ENCODE measurements around the gene SLC17A9. TPM values are rescaled to one million over a fixed set of nuclear protein-coding genes. Genes with fewer than 3 reads are reported as not detected.

Gene SLC17A9
- total and polyA plus RNA-seq, 4 donors = 2.4 to 17.3 (median 9.6) TPM

DNA sequence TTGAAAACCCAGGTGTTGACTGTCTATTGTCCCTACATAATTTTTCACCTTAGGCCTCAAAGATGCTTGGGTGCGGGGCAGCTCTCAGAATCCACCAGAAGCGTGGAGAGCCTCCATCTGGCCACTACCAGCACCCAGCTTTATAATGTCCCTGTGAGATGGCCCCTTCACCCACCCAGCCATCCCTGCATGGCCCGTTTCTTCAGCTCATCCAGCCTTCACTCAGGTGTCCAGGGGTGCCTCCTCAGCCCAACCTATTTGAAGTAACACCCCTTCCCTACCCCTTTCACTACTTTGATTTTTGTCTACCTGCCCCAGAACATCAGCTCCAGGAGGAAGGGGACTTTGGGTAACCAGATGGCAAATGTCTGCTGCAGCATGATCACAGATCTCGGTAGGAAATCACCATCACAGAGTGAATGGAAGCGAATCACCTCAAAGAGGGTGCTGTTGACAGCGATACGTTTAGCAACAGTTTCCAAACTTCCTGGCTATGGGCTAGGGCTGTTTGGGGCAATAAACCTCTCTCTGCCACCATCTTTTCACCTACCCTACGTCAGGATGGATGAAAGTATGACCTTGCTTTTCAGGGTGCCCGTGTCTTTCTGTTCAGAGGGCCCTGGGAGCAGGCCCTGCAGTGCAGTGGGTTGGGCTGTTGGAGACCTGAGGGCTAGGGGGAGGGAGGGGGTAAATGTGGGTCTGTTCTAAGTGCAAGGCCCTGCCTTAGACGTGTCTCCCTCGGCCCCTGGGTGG lies 1.2 kb upstream of the SLC17A9 start:
- peaks cover 0 to 2% (median 0%) of the 10 kb centered on the region in 4 donors for H3K9me3 ChIP-seq (ENCODE audit: control insufficient read depth in 4 of 4, insufficient read depth in 3 of 4, low read length in 3 of 4)
- H3K4me3 ChIP-seq = no peak overlapping the region
- WGBS, 2 donors = 70 to 88% methylated on average over 11 of the region's 11 CpGs
- H3K36me3 ChIP-seq (ENCODE audit: control insufficient read depth in 4 of 4, insufficient read depth in 4 of 4, low read length in 4 of 4) = peaks cover 5 to 31% (median 20%) of the 10 kb centered on the region in 4 donors
- DNase-seq (no peak), ATAC-seq (ENCODE audit: insufficient read depth, low FRiP score) (no peak)
- H3K27me3 ChIP-seq (ENCODE audit: control insufficient read depth in 3 of 3, insufficient read depth in 3 of 3, low read length in 2 of 3) = no peaks in the 10 kb centered on the region
- TF ChIP-seq, protein P1, sequence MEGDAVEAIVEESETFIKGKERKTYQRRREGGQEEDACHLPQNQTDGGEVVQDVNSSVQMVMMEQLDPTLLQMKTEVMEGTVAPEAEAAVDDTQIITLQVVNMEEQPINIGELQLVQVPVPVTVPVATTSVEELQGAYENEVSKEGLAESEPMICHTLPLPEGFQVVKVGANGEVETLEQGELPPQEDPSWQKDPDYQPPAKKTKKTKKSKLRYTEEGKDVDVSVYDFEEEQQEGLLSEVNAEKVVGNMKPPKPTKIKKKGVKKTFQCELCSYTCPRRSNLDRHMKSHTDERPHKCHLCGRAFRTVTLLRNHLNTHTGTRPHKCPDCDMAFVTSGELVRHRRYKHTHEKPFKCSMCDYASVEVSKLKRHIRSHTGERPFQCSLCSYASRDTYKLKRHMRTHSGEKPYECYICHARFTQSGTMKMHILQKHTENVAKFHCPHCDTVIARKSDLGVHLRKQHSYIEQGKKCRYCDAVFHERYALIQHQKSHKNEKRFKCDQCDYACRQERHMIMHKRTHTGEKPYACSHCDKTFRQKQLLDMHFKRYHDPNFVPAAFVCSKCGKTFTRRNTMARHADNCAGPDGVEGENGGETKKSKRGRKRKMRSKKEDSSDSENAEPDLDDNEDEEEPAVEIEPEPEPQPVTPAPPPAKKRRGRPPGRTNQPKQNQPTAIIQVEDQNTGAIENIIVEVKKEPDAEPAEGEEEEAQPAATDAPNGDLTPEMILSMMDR (IDR thresholded peaks at IDR 0.05; ENCODE audit: control extremely low read depth, extremely low read depth) = no peak
- H3K27ac ChIP-seq (ENCODE audit: low read depth in 1 of 2, low read length in 1 of 2) = no peak overlapping the region
- H3K4me1 ChIP-seq (ENCODE audit: control insufficient read depth in 5 of 5, insufficient read depth in 5 of 5, low read length in 5 of 5) = peaks cover 0 to 23% (median 20%) of the 10 kb centered on the region in 5 donors
- H3K9ac ChIP-seq (ENCODE audit: insufficient read depth in 1 of 2, low read length in 2 of 2) = no peak overlapping the region

DNA sequence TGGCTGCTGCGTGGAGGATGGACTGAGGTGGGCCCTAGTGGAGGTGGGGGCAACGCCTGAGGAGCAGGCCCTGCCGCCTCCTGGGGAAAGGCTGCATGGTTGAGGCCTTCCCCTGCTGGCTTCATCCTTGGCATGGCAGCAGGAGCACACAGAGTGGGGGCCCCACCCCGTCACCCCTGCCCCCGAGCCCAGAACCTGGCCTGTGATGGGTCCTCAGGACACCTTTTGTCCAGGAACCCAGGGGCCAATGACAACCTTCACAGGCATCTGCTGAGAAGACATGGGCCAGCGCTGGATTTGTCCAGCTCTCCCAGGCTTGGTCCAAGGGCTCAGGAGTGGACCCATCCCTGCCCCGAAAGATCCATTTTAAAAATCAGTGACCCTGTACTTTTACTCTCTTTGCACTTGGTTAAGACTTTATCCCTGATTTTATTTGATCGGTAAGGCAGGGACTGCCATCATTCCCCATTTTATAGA lies 575 bp upstream of the SLC17A9 start:
- no peak overlapping the region for H3K4me3 ChIP-seq

DNA sequence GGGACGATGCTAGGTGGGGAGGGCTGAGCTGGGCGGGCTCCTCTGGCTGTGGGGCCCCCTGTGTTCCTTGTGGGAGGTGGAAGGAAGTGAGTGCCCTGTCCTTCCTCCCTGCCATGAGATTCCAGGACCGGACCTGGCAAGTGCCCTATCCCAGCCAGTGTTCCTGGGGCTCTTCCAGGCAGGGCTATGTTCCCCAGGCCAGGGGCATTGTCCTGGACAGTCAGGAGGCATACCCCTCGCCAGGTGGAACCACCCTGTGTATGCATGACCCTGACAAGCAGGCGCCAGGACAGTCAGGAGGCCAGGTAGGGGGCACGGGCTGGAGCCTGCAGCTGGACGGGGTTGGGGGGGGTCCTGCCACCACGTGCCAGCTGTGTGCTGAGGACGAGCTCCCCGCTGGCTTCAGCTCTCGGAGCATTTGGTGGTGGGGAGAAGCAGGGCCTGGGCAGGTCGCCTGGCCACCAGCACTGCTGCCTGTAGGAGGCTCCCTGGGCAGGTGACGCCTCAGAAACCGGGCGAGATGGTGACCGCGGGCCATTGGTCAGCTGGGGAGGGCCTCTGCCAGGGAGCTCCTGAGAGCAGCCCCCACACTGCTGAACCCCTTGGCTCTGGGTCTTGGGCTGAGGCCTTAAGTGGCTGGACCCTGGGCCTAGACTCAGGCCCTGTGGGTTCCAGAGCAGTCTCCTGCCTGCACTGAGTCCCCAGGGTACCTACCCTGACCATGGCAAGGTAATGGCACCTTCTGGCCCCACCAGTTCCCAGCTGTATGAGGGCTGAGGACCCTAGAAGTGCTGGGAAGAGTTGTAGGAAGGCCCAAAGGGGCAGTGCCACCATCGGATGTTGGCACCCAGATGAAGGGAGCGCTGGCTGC lies 694 bp downstream of the SLC17A9 start:
- no peaks in the 10 kb centered on the region for H3K27me3 ChIP-seq (ENCODE audit: control insufficient read depth in 3 of 3, insufficient read depth in 3 of 3, low read length in 2 of 3)
- H3K36me3 ChIP-seq (ENCODE audit: control insufficient read depth in 4 of 4, insufficient read depth in 4 of 4, low read length in 4 of 4) = peaks cover 0 to 17% (median 10%) of the 10 kb centered on the region in 4 donors
- TF ChIP-seq, protein P1 (IDR thresholded peaks at IDR 0.05; ENCODE audit: control extremely low read depth, extremely low read depth) = no peak
- H3K9me3 ChIP-seq (ENCODE audit: control insufficient read depth in 4 of 4, insufficient read depth in 3 of 4, low read length in 3 of 4) = peaks cover 0 to 2% (median 0%) of the 10 kb centered on the region in 4 donors
- H3K4me3 ChIP-seq = no peak overlapping the region
- no peak for DNase-seq
- H3K9ac ChIP-seq (ENCODE audit: insufficient read depth in 1 of 2, low read length in 2 of 2) = peak overlapping the region; percentile 5 to 51
- H3K27ac ChIP-seq (ENCODE audit: low read depth in 1 of 2, low read length in 1 of 2) = peak overlapping the region in 1 of 2 donors; percentile 69
- peaks cover 0 to 23% (median 20%) of the 10 kb centered on the region in 5 donors for H3K4me1 ChIP-seq (ENCODE audit: control insufficient read depth in 5 of 5, insufficient read depth in 5 of 5, low read length in 5 of 5)
- WGBS, 2 donors = 41 to 57% methylated on average over 16 to 19 of the region's 19 CpGs
- ATAC-seq (ENCODE audit: insufficient read depth, low FRiP score) = no peak

More for the DNA sequence above, 575 bp upstream of the SLC17A9 start:
- WGBS, 2 donors = 88% methylated on average over 8 of the region's 8 CpGs
- H3K9me3 ChIP-seq (ENCODE audit: control insufficient read depth in 4 of 4, insufficient read depth in 3 of 4, low read length in 3 of 4) = peaks cover 0 to 2% (median 0%) of the 10 kb centered on the region in 4 donors
- TF ChIP-seq, protein P1 (IDR thresholded peaks at IDR 0.05; ENCODE audit: control extremely low read depth, extremely low read depth) = no peak
- ATAC-seq (ENCODE audit: insufficient read depth, low FRiP score) = no peak
- no peaks in the 10 kb centered on the region for H3K27me3 ChIP-seq (ENCODE audit: control insufficient read depth in 3 of 3, insufficient read depth in 3 of 3, low read length in 2 of 3)
- no peak overlapping the region for H3K9ac ChIP-seq (ENCODE audit: insufficient read depth in 1 of 2, low read length in 2 of 2)
- DNase-seq = no peak
- H3K36me3 ChIP-seq (ENCODE audit: control insufficient read depth in 4 of 4, insufficient read depth in 4 of 4, low read length in 4 of 4) = peaks cover 2 to 26% (median 17%) of the 10 kb centered on the region in 4 donors
- peaks cover 0 to 23% (median 20%) of the 10 kb centered on the region in 5 donors for H3K4me1 ChIP-seq (ENCODE audit: control insufficient read depth in 5 of 5, insufficient read depth in 5 of 5, low read length in 5 of 5)
- peak overlapping the region in 1 of 2 donors; percentile 36 for H3K27ac ChIP-seq (ENCODE audit: low read depth in 1 of 2, low read length in 1 of 2)
